Measurements from ENCODE around the gene GRB2.

GRCh38 chr17:75380750-75381149 lies 24.7 kb downstream of the GRB2 start:
- TF ChIP-seq GATA2 (IDR thresholded peaks at IDR 0.05; ENCODE audit: low read depth, low read length) (no peak), GATA3 (IDR thresholded peaks at IDR 0.05; ENCODE audit: low read depth, low read length) (no peak)

Data from SH-SY5Y (cell line).